G401.6 (cell line): Measurements from ENCODE around the gene LRBA.
"Not testable (repeated sequence)": the region's sequence is repeated elsewhere in the genome, so short reads cannot be mapped to it uniquely, and the experiment has no call there.

Source experiments
- FAIRE-seq: peaks from 2 replicates; lab custom pipeline; 2012; peaks lifted over from hg19 to GRCh38; lab: Jason Lieb, UNC

Gene LRBA

GRCh38 chr4:150943126-150943525 lies 72.0 kb downstream of the LRBA start:
- FAIRE-seq, result peak; percentile 55

DNA sequence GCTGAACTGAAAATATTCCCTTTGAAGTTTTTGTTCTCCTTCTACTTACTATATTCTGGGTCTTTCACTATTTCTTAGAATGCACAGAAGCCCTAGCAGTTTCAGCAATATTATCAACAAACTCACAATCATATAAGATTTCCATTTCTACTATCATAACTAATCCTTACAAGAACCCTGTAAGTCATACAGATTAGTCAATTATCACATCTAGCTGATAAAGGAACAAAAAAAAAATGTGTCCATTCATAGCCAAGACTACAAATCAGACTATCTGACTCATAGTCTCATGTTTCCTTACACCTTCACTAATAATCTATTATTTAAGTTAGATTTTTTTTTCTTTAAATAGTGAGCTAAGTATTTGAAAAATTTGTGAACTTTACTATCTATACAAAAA lies 72.5 kb downstream of the LRBA start:
- no peak for FAIRE-seq

DNA sequence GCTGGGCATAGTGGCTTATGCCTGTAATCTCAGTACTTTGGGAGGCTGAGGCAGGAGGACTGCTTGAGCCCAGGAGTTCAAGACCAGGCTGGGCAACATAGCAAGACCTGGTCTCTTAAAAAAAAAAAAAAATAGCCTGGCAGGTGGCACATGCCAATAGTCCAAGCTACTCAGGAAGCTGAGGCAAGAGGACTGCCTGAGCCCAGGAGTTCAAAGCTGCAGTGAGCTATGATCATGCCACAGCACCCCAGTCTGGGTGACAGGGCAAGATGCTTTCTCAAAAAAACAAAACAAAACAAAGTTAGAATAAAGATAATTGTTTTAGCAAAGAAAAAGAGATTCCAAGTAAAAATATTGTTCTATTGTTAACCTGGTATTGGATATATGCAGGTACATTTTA lies 75.0 kb downstream of the LRBA start:
- no peak for FAIRE-seq

DNA sequence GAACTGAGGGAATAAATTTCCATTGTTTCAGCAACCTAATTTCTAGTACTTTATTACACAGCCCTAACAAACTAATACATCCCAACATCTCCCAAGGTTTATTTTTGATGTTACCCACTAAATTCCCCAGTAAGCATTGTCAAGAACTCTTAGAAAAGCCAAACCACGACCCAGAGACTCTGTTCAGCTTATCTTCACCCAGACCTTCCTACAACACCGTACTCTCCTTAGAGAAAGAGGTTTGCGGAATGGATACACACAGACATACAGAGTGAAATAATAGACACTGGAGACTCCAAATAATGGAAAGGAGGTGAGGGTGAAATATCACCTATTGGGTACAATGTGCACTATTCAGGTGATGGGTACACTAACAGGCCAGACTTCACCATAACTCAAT lies 75.6 kb downstream of the LRBA start:
- no peak for FAIRE-seq

DNA sequence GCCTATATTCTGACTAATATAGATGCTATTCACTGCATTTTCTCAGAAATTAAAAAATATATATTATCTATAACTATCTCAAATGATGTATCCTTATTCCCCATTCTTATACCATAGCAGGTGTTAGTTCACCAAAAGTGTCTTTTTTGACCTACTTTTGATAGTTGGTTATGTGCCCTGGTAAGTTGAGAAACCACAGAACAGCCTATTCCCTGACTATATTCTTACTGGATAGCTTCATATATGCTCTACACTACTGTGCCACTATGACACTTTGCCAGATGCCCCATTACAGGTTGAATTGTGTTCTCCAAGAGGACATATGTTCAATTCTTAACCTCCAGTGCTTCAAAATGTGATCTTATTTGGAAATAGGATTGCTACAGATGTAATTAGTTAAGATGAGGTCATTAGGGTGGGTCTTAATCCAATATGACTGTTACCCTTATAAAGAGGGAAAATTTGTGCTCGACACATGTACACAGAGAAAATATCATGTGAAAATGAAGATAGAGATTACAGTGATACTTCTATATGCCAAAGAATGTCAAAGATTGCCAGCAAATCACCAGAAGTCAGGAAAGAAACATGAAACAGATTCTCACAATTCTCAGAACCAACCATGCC lies 76.1 kb downstream of the LRBA start:
- no peak for FAIRE-seq

DNA sequence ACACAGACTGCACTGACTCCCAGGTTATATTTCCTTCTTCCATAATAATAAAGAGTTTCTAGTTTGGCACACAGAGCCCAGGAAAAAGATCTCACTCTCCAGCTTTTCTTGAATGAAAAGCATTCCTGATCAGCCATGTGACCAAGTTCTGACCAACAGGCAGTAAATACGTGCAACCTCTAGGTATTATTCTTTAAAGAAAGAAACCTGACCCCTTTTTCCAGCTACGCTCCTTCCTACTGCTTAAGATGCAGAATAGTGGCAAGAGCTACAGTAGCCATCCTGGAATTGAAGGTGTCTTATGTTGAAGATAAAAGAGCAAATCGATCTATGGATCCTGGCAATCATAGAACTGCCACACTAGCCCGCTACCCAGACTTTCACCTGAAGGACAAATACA lies 76.7 kb downstream of the LRBA start:
- no peak for FAIRE-seq

GRCh38 chr4:150934022-150934421 lies 81.1 kb downstream of the LRBA start:
- no peak for FAIRE-seq

GRCh38 chr4:150931796-150932195 lies 83.3 kb downstream of the LRBA start:
- FAIRE-seq, result no peak

GRCh38 chr4:150931005-150931404 lies 84.1 kb downstream of the LRBA start:
- FAIRE-seq, result peak; percentile 82

GRCh38 chr4:150923945-150924344 lies 91.1 kb downstream of the LRBA start:
- FAIRE-seq, result no peak

GRCh38 chr4:150921486-150921885 lies 93.6 kb downstream of the LRBA start:
- FAIRE-seq, result not testable (repeated sequence)

GRCh38 chr4:150918562-150918961 lies 96.5 kb downstream of the LRBA start:
- not testable (repeated sequence) for FAIRE-seq

- FAIRE-seq, result no peak
Measured at GRCh38 chr4:150911326-150911725, 103.8 kb downstream of the LRBA start.

GRCh38 chr4:150909116-150909515 lies 106.0 kb downstream of the LRBA start:
- FAIRE-seq, result no peak

GRCh38 chr4:150906987-150907633 lies 108.0 kb downstream of the LRBA start:
- peak; percentile 28 for FAIRE-seq

GRCh38 chr4:150904671-150905070 lies 110.4 kb downstream of the LRBA start:
- no peak for FAIRE-seq

GRCh38 chr4:150903603-150904002 lies 111.5 kb downstream of the LRBA start:
- no peak for FAIRE-seq

GRCh38 chr4:150896497-150896896 lies 118.6 kb downstream of the LRBA start:
- peak; percentile 31 for FAIRE-seq

DNA sequence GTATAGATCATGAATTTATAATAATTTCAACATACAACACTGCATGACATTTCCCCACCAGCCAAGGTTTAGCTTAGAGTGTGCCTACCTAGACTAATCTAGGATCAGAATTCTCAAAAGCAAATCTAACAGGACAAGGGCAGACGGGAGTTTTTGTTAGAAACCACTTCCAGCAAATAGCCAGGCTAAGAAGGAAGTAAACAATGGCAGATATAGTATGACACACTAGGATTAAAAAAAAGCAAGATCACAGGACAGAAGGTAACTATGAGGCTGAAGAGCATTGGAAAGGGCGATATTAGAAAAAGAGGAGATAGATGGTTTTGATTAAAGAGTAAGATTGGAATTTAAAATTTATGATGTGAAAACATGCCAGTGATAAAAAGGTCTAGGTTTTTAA lies 124.8 kb downstream of the LRBA start:
- no peak for FAIRE-seq

- no peak for FAIRE-seq
Measured at GRCh38 chr4:150889306-150889705, 125.8 kb downstream of the LRBA start.

- FAIRE-seq, result peak; percentile 6
Measured at GRCh38 chr4:150888625-150889024, 126.5 kb downstream of the LRBA start.

GRCh38 chr4:150888217-150888616 lies 126.9 kb downstream of the LRBA start:
- no peak for FAIRE-seq

DNA sequence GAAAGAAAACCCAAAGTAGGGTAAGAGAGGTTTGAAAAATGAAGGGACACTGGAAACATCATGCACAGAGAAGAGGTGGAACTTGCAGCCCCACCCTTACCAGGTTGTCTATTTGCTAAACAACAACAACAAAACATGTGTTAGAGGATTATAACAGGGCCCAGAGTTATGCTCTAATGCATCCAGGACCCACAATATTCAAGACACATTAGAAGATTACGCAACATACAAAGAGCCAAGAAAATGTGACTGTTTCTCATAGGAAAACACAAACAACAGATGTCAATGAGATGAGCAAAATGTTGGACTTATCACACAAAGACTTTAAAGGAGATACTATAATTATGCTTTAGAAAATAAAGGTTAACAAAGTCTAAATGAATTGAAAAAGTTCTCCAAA lies 128.5 kb downstream of the LRBA start:
- no peak for FAIRE-seq

GRCh38 chr4:150884625-150885024 lies 130.5 kb downstream of the LRBA start:
- FAIRE-seq, result peak; percentile 81
